Parathyroid adenoma (tissue), 2 donors: ENCODE results near the gene PSME1.

Experiments used
- H2AFZ ChIP-seq: fragments of 300-600 bp; sonication (generic); one replicate; pipeline ENCODE4 v1.7.0; 2017; ENCODE audit warnings: antibody characterized with exemption, mild to moderate bottlenecking
- H3K27ac ChIP-seq: fragments of 300-600 bp; sonication (generic); one replicate; pipeline ENCODE4 v1.7.0; 2017
- H3K27me3 ChIP-seq: fragments of 300-600 bp; sonication (generic); one replicate; pipeline ENCODE4 v1.7.0; 2017; ENCODE audit warnings: low read length; ENCODE audit not compliant: control insufficient read depth, insufficient read depth
- H3K36me3 ChIP-seq: fragments of 300-600 bp; sonication (generic); one replicate; pipeline ENCODE4 v1.7.0; 2017; ENCODE audit warnings: low read length; ENCODE audit not compliant: control insufficient read depth, insufficient read depth
- H3K4me1 ChIP-seq: fragments of 300-600 bp; sonication (generic); one replicate; pipeline ENCODE4 v1.7.0; 2017; ENCODE audit warnings: control low read depth
- H3K4me2 ChIP-seq: fragments of 300-600 bp; sonication (generic); one replicate; pipeline ENCODE4 v1.7.0; 2017; ENCODE audit warnings: low read length
- H3K4me3 ChIP-seq: fragments of 300-600 bp; sonication (generic); one replicate; pipeline ENCODE4 v1.7.0; 2017; ENCODE audit warnings: low read depth, low read length
- H3K79me2 ChIP-seq: fragments of 300-600 bp; sonication (generic); one replicate; pipeline ENCODE4 v1.7.0; 2017; ENCODE audit warnings: control low read depth
- H3K9ac ChIP-seq: fragments of 300-600 bp; sonication (generic); one replicate; pipeline ENCODE4 v1.7.0; 2017; ENCODE audit warnings: mild to moderate bottlenecking
- H3K9me3 ChIP-seq: fragments of 300-600 bp; sonication (generic); one replicate; pipeline ENCODE4 v1.7.0; 2017; ENCODE audit warnings: low read length; ENCODE audit not compliant: control insufficient read depth
- TF ChIP-seq, protein P1 (sequence below): fragments of 300-600 bp; sonication (generic); IDR thresholded peaks from one replicate; pipeline ENCODE4 v1.7.0; 2017; ENCODE audit warnings: antibody characterized with exemption, mild to moderate bottlenecking
- donor health status: primary hyperparathyroidism.

Gene PSME1

GRCh38 chr14:24115422-24116127 lies 20.4 kb upstream of the PSME1 start:
- TF ChIP-seq, protein P1, sequence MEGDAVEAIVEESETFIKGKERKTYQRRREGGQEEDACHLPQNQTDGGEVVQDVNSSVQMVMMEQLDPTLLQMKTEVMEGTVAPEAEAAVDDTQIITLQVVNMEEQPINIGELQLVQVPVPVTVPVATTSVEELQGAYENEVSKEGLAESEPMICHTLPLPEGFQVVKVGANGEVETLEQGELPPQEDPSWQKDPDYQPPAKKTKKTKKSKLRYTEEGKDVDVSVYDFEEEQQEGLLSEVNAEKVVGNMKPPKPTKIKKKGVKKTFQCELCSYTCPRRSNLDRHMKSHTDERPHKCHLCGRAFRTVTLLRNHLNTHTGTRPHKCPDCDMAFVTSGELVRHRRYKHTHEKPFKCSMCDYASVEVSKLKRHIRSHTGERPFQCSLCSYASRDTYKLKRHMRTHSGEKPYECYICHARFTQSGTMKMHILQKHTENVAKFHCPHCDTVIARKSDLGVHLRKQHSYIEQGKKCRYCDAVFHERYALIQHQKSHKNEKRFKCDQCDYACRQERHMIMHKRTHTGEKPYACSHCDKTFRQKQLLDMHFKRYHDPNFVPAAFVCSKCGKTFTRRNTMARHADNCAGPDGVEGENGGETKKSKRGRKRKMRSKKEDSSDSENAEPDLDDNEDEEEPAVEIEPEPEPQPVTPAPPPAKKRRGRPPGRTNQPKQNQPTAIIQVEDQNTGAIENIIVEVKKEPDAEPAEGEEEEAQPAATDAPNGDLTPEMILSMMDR = no peak
- Histone ChIP-seq H3K4me2 (peak overlapping the region; percentile 84), H2AFZ (peak overlapping the region; percentile 72)

GRCh38 chr14:24116128-24116814 lies 19.7 kb upstream of the PSME1 start:
- H3K79me2 ChIP-seq = peaks cover 15% of the 10 kb centered on the region
- no peaks in the 10 kb centered on the region for H3K27me3 ChIP-seq
- H3K4me2 ChIP-seq = peak overlapping the region; percentile 84
- H3K27ac ChIP-seq = peak overlapping the region; percentile 20
- no peak overlapping the region for H3K9ac ChIP-seq
- H3K4me1 ChIP-seq = peaks cover 13% of the 10 kb centered on the region
- H3K36me3 ChIP-seq = no peaks in the 10 kb centered on the region
- H3K4me3 ChIP-seq = peak overlapping the region; percentile 99
- no peak overlapping the region for H2AFZ ChIP-seq
- no peaks in the 10 kb centered on the region for H3K9me3 ChIP-seq
- TF ChIP-seq, protein P1 = no peak

More at GRCh38 chr14:24115422-24116127, 20.4 kb upstream of the PSME1 start:
- Histone ChIP-seq H3K4me1 (peaks cover 13% of the 10 kb centered on the region), H3K36me3 (no peaks in the 10 kb centered on the region), H3K27ac (peak overlapping the region; percentile 100), H3K9me3 (no peaks in the 10 kb centered on the region), H3K9ac (peak overlapping the region; percentile 42), H3K27me3 (no peaks in the 10 kb centered on the region), H3K79me2 (peaks cover 22% of the 10 kb centered on the region), H3K4me3 (peak overlapping the region; percentile 99)

DNA sequence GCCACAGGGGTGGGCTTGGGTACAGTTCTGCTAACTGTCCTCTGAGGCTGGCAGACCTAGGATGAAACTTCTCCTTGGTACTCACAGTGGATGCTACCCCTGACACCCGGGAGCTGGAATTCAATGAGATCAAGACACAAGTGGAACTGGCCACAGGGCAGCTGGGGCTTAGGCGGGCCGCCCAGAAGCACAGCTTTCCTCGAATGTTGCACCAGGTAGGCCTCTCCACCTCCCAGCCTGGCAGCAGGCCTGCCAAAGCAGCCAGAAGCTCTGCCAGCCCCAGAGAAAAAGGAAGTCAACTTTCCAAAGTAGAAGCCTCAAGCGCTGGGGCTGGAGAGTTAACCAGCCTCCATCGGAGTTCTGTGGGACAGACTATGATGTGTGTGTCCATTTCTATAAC lies 18.8 kb upstream of the PSME1 start:
- no peak overlapping the region for H3K27ac ChIP-seq
- H3K9me3 ChIP-seq = no peaks in the 10 kb centered on the region
- TF ChIP-seq, protein P1 = no peak
- H3K4me3 ChIP-seq = no peak overlapping the region
- H3K9ac ChIP-seq = no peak overlapping the region
- H2AFZ ChIP-seq = no peak overlapping the region
- peaks cover 13% of the 10 kb centered on the region for H3K4me1 ChIP-seq
- H3K79me2 ChIP-seq = peaks cover 14% of the 10 kb centered on the region
- H3K4me2 ChIP-seq = no peak overlapping the region
- no peaks in the 10 kb centered on the region for H3K27me3 ChIP-seq
- H3K36me3 ChIP-seq = no peaks in the 10 kb centered on the region

DNA sequence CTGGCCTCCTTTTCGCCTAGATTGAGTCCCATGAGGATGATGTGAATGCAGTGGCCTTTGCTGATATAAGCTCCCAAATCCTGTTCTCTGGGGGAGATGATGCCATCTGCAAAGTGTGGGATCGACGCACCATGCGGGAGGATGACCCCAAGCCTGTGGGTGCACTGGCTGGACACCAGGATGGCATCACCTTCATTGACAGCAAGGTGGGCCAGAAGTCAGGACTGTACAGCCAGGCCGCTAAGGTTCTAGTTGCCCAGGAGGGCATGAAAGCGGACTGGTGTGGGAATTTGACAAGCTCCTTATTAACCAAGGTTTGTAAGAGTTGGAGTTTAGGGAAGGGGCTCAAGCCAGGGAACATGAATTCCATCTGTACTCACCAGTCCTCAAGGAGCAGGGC lies 16.3 kb upstream of the PSME1 start:
- Histone ChIP-seq H3K27me3 (no peaks in the 10 kb centered on the region), H3K4me3 (no peak overlapping the region), H3K79me2 (peaks cover 14% of the 10 kb centered on the region), H3K4me1 (peaks cover 10% of the 10 kb centered on the region), H2AFZ (no peak overlapping the region), H3K9ac (no peak overlapping the region), H3K36me3 (no peaks in the 10 kb centered on the region), H3K27ac (no peak overlapping the region), H3K4me2 (no peak overlapping the region), H3K9me3 (no peaks in the 10 kb centered on the region)
- TF ChIP-seq, protein P1 = no peak
